Keratinocyte (primary cell): ENCODE data around the gene BRIP1. TPM values are rescaled to one million over a fixed set of nuclear protein-coding genes. Genes with fewer than 3 reads are reported as not detected.
"Not testable (repeated sequence)": the region's sequence is repeated elsewhere in the genome, so short reads cannot be mapped to it uniquely, and the experiment has no call there.

Experiments
- DNase-seq: peaks from one replicate; pipeline ENCODE4 v3.0.0-alpha.2; 2011; ENCODE audit warnings: low read depth, missing footprints, low spot score
- FAIRE-seq: peaks from 2 replicates; lab custom pipeline; 2011; peaks lifted over from hg19 to GRCh38; lab: Jason Lieb, UNC
- H2AFZ ChIP-seq: 2 replicates; pipeline ENCODE4 v1.6.0; 2012; ENCODE audit warnings: low read length, control low read depth, inconsistent platforms; ENCODE audit not compliant: control insufficient read depth
- H3K27ac ChIP-seq: 2 replicates; pipeline ENCODE4 v1.5.1; 2011; ENCODE audit warnings: low read length; ENCODE audit not compliant: control insufficient read depth, insufficient read depth
- H3K27me3 ChIP-seq: 3 replicates; pipeline ENCODE4 v1.6.0; 2011; ENCODE audit warnings: low read length; ENCODE audit not compliant: control insufficient read depth, insufficient read depth; ENCODE audit errors: extremely low read depth
- H3K36me3 ChIP-seq, 2 experiments: 2 replicates in 1 of 2; 3 replicates in 1 of 2; pipeline ENCODE4 v1.5.1; 2011; ENCODE audit warnings: low read length in 2 of 2, mild to moderate bottlenecking in 1 of 2; ENCODE audit not compliant: control insufficient read depth in 2 of 2, insufficient read depth in 2 of 2; ENCODE audit errors: extremely low read depth in 1 of 2
- H3K4me1 ChIP-seq: 3 replicates; pipeline ENCODE4 v1.5.1; 2011; ENCODE audit warnings: low read length; ENCODE audit not compliant: control insufficient read depth, insufficient read depth; ENCODE audit errors: extremely low read depth
- H3K4me2 ChIP-seq: 3 replicates; pipeline ENCODE4 v1.6.0; 2011; ENCODE audit warnings: low read depth, low read length; ENCODE audit not compliant: control insufficient read depth, insufficient read depth; ENCODE audit errors: extremely low read depth
- H3K4me3 ChIP-seq, 3 experiments: fragments of 200-600 bp in 1 of 3; sonication (generic) in 1 of 3; 2 replicates in 2 of 3; 3 replicates in 1 of 3; pipeline ENCODE4 v1.5.1; 2011 to 2016; ENCODE audit warnings: low read length in 3 of 3, mild to moderate bottlenecking in 3 of 3, control low read depth in 2 of 3, inconsistent platforms in 1 of 3, low read depth in 1 of 3, mixed read lengths in 1 of 3, mixed run types in 1 of 3, moderate library complexity in 1 of 3; ENCODE audit not compliant: control insufficient read depth in 2 of 3, insufficient read depth in 2 of 3; ENCODE audit errors: extremely low read depth in 1 of 3
- H3K79me2 ChIP-seq: 2 replicates; pipeline ENCODE4 v1.6.0; 2012; ENCODE audit warnings: low read length; ENCODE audit not compliant: control insufficient read depth, insufficient read depth
- H3K9ac ChIP-seq: 3 replicates; pipeline ENCODE4 v1.6.0; 2011; ENCODE audit warnings: low read length; ENCODE audit not compliant: control insufficient read depth, insufficient read depth; ENCODE audit errors: extremely low read depth
- H3K9me1 ChIP-seq: 3 replicates; pipeline ENCODE4 v1.6.0; 2011; ENCODE audit warnings: low read length; ENCODE audit not compliant: control insufficient read depth, insufficient read depth; ENCODE audit errors: extremely low read depth
- H3K9me3 ChIP-seq: 2 replicates; pipeline ENCODE4 v1.5.1; 2012; ENCODE audit warnings: low read depth, low read length; ENCODE audit not compliant: control insufficient read depth
- H4K20me1 ChIP-seq: 3 replicates; pipeline ENCODE4 v1.6.0; 2011; ENCODE audit warnings: low read length; ENCODE audit not compliant: control insufficient read depth, insufficient read depth; ENCODE audit errors: extremely low read depth
- EZH2 ChIP-seq: IDR thresholded peaks from one replicate; pipeline ENCODE4 v1.6.1; 2012; ENCODE audit warnings: inconsistent platforms, mild to moderate bottlenecking, low read length, moderate library complexity
- dilution Hi-C: fragments of 300-500 bp; cut with MboI; formaldehyde crosslinking; loops from one replicate; pipeline ENCODE4 v1.7.0; 2020; ENCODE audit warnings: low sequenced_read_pairs; ENCODE audit not compliant: extremely low pct_ligation_motif_present
- polyA plus RNA-seq, 5 experiments: library from polyadenylated mRNA; depleted of rRNA in 3 of 5; stranded (reverse) in 3 of 5; stranded (forward) in 1 of 5; unstranded in 1 of 5; fragments of >200 nt; gene quantifications; 1 replicate in 1 of 5; 2 replicates in 3 of 5; 3 replicates in 1 of 5; pipeline versions ENCODE4 v1.2.1 to v1.2.3, GENCODE V29; 2011 to 2012; ENCODE audit warnings: missing spikeins in 2 of 5, low read depth in 1 of 5, low replicate concordance in 1 of 5
- TF ChIP-seq, protein P1 (sequence below), 3 experiments: IDR thresholded peaks in 1 of 3; conservative IDR thresholded peaks in 1 of 3; optimal IDR thresholded peaks in 1 of 3; 2 replicates in 2 of 3; 3 replicates in 1 of 3; pipeline versions ENCODE3 to v1.5.1; 2011; ENCODE audit warnings: low read length in 3 of 3, mild to moderate bottlenecking in 3 of 3, moderate library complexity in 2 of 3, control low read depth in 1 of 3, inconsistent platforms in 1 of 3; ENCODE audit not compliant: insufficient read depth in 2 of 3; ENCODE audit errors: extremely low read depth in 1 of 3

BRIP1 gene
- polyA plus RNA-seq, 1 donor (not counting 4 experiments of a cell fraction or from before 2014, with no cell fraction given), result 4.0 TPM

DNA sequence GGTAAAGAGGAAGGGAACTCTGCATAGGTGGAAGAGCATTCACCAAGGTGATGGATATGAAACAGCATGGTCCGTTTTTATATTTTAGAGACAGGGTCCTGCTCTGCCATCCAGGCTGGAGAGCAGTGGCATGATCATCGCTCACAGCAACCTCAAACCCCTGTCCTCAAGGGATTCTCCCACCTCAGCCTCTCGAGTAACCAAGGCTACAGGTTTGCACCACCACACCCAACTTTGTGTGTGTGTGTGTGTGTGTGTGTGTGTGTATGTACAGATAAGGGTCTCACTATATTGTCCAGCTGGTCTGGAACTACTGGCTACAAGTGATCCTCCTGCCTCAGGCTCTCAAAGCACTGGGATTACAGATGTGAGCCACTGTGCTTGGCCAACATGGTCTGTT lies 194.8 kb downstream of the BRIP1 start:
- H3K36me3 ChIP-seq, result no peaks in the 10 kb centered on the region
- no peaks in the 10 kb centered on the region for H3K79me2 ChIP-seq
- no peak for FAIRE-seq
- H3K4me3 ChIP-seq, result no peak overlapping the region
- H2AFZ ChIP-seq, result no peak overlapping the region
- H3K27ac ChIP-seq, result no peak overlapping the region
- dilution Hi-C loops, result no loop called here
- TF ChIP-seq EZH2, result no peak
- TF ChIP-seq, protein P1, sequence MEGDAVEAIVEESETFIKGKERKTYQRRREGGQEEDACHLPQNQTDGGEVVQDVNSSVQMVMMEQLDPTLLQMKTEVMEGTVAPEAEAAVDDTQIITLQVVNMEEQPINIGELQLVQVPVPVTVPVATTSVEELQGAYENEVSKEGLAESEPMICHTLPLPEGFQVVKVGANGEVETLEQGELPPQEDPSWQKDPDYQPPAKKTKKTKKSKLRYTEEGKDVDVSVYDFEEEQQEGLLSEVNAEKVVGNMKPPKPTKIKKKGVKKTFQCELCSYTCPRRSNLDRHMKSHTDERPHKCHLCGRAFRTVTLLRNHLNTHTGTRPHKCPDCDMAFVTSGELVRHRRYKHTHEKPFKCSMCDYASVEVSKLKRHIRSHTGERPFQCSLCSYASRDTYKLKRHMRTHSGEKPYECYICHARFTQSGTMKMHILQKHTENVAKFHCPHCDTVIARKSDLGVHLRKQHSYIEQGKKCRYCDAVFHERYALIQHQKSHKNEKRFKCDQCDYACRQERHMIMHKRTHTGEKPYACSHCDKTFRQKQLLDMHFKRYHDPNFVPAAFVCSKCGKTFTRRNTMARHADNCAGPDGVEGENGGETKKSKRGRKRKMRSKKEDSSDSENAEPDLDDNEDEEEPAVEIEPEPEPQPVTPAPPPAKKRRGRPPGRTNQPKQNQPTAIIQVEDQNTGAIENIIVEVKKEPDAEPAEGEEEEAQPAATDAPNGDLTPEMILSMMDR (optimal IDR thresholded peaks at IDR 0.05 in 1 of 3, IDR thresholded peaks at IDR 0.05 in 1 of 3, conservative IDR thresholded peaks at IDR 0.05 in 1 of 3; ENCODE audit: extremely low read depth in 1 of 3, insufficient read depth in 2 of 3, low read length in 3 of 3), result no peak
- no peak overlapping the region for H3K4me2 ChIP-seq
- DNase-seq, result no peak
- H3K9me1 ChIP-seq, result no peaks in the 10 kb centered on the region
- H3K4me1 ChIP-seq, result no peaks in the 10 kb centered on the region
- no peak overlapping the region for H3K9ac ChIP-seq
- no peaks in the 10 kb centered on the region for H3K27me3 ChIP-seq
- no peaks in the 10 kb centered on the region for H4K20me1 ChIP-seq
- no peaks in the 10 kb centered on the region for H3K9me3 ChIP-seq

- FAIRE-seq, H3K4me3 ChIP-seq, DNase-seq, H3K9ac ChIP-seq, H3K79me2 ChIP-seq, dilution Hi-C loops, H3K9me1 ChIP-seq, H3K9me3 ChIP-seq, H3K4me2 ChIP-seq, H3K4me1 ChIP-seq, H3K27me3 ChIP-seq, H3K36me3 ChIP-seq, H2AFZ ChIP-seq, H3K27ac ChIP-seq, H4K20me1 ChIP-seq: not testable (repeated sequence)
Observed at GRCh38 chr17:61666406-61667088, 196.8 kb downstream of the BRIP1 start.

DNA sequence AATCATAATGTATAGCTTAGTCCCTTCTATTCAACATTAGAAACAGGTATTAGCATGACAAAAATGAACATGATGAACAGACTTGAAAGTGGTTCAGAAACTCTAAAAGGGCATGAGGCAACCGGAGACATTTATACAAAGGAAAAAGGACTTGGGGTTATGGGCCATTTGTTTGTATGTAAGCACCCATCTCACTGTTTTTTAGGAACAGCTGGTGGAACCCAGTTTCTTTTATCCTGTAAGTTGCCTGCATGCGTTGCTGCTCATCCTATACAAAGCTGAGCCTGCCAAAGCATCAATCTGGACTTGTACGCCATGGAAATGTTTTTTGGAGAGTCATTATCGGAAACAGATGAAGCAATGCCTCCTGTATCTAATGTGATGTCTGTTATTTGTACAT lies 200.0 kb downstream of the BRIP1 start:
- H3K36me3 ChIP-seq, result no peaks in the 10 kb centered on the region
- H3K79me2 ChIP-seq, result no peaks in the 10 kb centered on the region
- no peak overlapping the region for H3K9ac ChIP-seq
- DNase-seq, result no peak
- H3K27me3 ChIP-seq, result peaks cover 2% of the 10 kb centered on the region
- H3K9me1 ChIP-seq, result no peaks in the 10 kb centered on the region
- no peak overlapping the region for H2AFZ ChIP-seq
- H3K4me3 ChIP-seq, result no peak overlapping the region
- H3K9me3 ChIP-seq, result no peaks in the 10 kb centered on the region
- H3K4me2 ChIP-seq, result no peak overlapping the region
- H3K27ac ChIP-seq, result no peak overlapping the region
- TF ChIP-seq EZH2, result no peak
- TF ChIP-seq, protein P1 (optimal IDR thresholded peaks at IDR 0.05 in 1 of 3, IDR thresholded peaks at IDR 0.05 in 1 of 3, conservative IDR thresholded peaks at IDR 0.05 in 1 of 3; ENCODE audit: extremely low read depth in 1 of 3, insufficient read depth in 2 of 3, low read length in 3 of 3), result no peak
- H4K20me1 ChIP-seq, result no peaks in the 10 kb centered on the region
- no peak for FAIRE-seq
- no peaks in the 10 kb centered on the region for H3K4me1 ChIP-seq
- dilution Hi-C loops, result no loop called here
